ENCODE data around the gene FCRL6. TPM values are rescaled to one million over a fixed set of nuclear protein-coding genes. Genes with fewer than 3 reads are reported as not detected.

FCRL6 gene
- total and polyA plus RNA-seq, 2 donors (not counting 1 experiment from before 2014, with no cell fraction given), result not detected

DNA sequence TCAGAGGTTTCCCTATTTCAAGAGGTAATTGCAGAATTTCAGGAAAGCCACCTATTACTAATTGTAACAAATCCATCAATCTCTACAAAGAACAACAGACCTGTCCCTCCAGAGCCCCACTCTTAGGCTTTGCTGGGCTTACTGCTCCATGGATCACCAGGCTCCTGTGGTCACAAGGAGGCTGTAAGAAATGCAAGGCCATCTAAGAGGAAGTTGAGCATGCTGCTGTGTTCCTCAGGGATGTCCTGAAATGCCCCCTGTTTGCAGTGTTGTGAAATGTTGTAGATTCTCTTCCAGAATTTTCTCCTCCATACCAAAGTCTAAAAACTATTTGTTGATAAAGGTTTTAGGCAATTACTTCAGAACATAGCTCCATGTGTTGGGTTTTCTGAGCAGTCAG lies 45.8 kb upstream of the FCRL6 start:
- Histone ChIP-seq H3K4me3 (replicated peaks in 1 of 4; ENCODE audit: control extremely low read depth in 1 of 4, insufficient read depth in 1 of 4, low read depth in 3 of 4, low read length in 4 of 4) (no peak overlapping the region), H3K27ac (ENCODE audit: insufficient read depth, low read length) (no peak overlapping the region), H3K9me3 (ENCODE audit: control insufficient read depth, insufficient read depth, low read depth, low read length) (no peaks in the 10 kb centered on the region), H3K27me3 (ENCODE audit: control insufficient read depth, insufficient read depth, low read length) (no peaks in the 10 kb centered on the region), H3K79me2 (ENCODE audit: control insufficient read depth, insufficient read depth, low read length) (no peaks in the 10 kb centered on the region), H3K9ac (ENCODE audit: insufficient read depth, low read length) (no peak overlapping the region), H3K4me1 (ENCODE audit: control insufficient read depth, extremely low read depth, insufficient read depth, low read length) (no peaks in the 10 kb centered on the region), H3K36me3 (ENCODE audit: control insufficient read depth, insufficient read depth, low read length) (no peaks in the 10 kb centered on the region), H2AFZ (ENCODE audit: low read length) (no peak overlapping the region), H4K20me1 (ENCODE audit: control insufficient read depth, extremely low read depth, insufficient read depth, low read length) (no peaks in the 10 kb centered on the region), H3K4me2 (ENCODE audit: extremely low read depth, insufficient read depth, low read length) (no peak overlapping the region)
- no peak for TF ChIP-seq EZH2 (IDR thresholded peaks at IDR 0.05; ENCODE audit: low read length, missing control alignments)
- TF ChIP-seq, protein P1, sequence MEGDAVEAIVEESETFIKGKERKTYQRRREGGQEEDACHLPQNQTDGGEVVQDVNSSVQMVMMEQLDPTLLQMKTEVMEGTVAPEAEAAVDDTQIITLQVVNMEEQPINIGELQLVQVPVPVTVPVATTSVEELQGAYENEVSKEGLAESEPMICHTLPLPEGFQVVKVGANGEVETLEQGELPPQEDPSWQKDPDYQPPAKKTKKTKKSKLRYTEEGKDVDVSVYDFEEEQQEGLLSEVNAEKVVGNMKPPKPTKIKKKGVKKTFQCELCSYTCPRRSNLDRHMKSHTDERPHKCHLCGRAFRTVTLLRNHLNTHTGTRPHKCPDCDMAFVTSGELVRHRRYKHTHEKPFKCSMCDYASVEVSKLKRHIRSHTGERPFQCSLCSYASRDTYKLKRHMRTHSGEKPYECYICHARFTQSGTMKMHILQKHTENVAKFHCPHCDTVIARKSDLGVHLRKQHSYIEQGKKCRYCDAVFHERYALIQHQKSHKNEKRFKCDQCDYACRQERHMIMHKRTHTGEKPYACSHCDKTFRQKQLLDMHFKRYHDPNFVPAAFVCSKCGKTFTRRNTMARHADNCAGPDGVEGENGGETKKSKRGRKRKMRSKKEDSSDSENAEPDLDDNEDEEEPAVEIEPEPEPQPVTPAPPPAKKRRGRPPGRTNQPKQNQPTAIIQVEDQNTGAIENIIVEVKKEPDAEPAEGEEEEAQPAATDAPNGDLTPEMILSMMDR (conservative IDR thresholded peaks at IDR 0.05 in 1 of 2, IDR thresholded peaks at IDR 0.05 in 1 of 2; ENCODE audit: low read depth in 1 of 2, low read length in 2 of 2), result no peak
- no peak for DNase-seq (ENCODE audit: low read depth in 2 of 2)

DNA sequence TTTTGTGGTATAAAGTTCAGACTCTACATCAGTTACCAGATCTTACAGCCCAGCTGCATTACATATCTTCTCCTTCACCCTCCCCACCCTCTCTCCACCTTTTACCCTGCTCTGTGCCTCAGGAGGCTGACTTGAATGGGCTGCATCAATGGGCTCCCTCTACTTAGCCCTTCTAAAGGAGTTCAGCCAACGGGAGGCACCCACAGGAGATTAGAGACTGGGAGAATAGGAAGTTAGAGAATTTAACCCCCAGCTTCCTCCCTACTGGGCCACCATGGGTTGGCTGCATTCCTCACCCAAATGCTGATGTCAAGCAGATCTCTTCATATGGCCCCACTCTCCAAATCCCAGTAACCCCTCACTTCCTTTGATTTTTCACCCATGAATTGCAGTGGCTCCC lies 38.5 kb upstream of the FCRL6 start:
- DNase-seq (ENCODE audit: low read depth in 2 of 2), result no peak
- Histone ChIP-seq H3K36me3 (ENCODE audit: control insufficient read depth, insufficient read depth, low read length) (no peaks in the 10 kb centered on the region), H3K4me3 (replicated peaks in 1 of 4; ENCODE audit: control extremely low read depth in 1 of 4, insufficient read depth in 1 of 4, low read depth in 3 of 4, low read length in 4 of 4) (no peak overlapping the region), H4K20me1 (ENCODE audit: control insufficient read depth, extremely low read depth, insufficient read depth, low read length) (no peaks in the 10 kb centered on the region), H3K4me2 (ENCODE audit: extremely low read depth, insufficient read depth, low read length) (no peak overlapping the region), H3K27ac (ENCODE audit: insufficient read depth, low read length) (no peak overlapping the region), H3K9ac (ENCODE audit: insufficient read depth, low read length) (no peak overlapping the region), H3K4me1 (ENCODE audit: control insufficient read depth, extremely low read depth, insufficient read depth, low read length) (no peaks in the 10 kb centered on the region), H3K9me3 (ENCODE audit: control insufficient read depth, insufficient read depth, low read depth, low read length) (no peaks in the 10 kb centered on the region), H2AFZ (ENCODE audit: low read length) (no peak overlapping the region), H3K79me2 (ENCODE audit: control insufficient read depth, insufficient read depth, low read length) (no peaks in the 10 kb centered on the region), H3K27me3 (ENCODE audit: control insufficient read depth, insufficient read depth, low read length) (no peaks in the 10 kb centered on the region)
- TF ChIP-seq, protein P1 (conservative IDR thresholded peaks at IDR 0.05 in 1 of 2, IDR thresholded peaks at IDR 0.05 in 1 of 2; ENCODE audit: low read depth in 1 of 2, low read length in 2 of 2), result no peak
- no peak for TF ChIP-seq EZH2 (IDR thresholded peaks at IDR 0.05; ENCODE audit: low read length, missing control alignments)

DNA sequence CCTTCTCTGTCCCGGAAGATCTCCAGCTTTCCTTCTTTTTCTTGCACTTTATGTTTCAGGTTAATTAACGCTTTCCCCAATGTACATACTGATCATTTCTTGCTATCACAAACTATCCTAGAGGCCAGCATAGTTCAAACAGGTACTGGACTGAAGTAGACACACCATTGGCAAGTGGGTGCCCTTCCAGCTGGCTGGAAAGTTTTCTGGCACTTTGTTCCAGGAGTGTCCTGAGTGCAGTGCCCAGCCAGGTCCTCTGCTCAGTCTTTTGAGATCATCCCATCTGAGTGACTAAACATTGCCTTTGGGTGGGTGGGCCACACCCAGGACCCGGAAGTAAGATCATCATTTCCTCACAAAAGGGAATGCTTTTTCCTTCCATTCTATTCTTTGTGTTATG lies 36.4 kb upstream of the FCRL6 start:
- Histone ChIP-seq H3K36me3 (ENCODE audit: control insufficient read depth, insufficient read depth, low read length) (no peaks in the 10 kb centered on the region), H3K9ac (ENCODE audit: insufficient read depth, low read length) (no peak overlapping the region), H3K4me2 (ENCODE audit: extremely low read depth, insufficient read depth, low read length) (no peak overlapping the region), H3K9me3 (ENCODE audit: control insufficient read depth, insufficient read depth, low read depth, low read length) (no peaks in the 10 kb centered on the region), H3K4me3 (replicated peaks in 1 of 4; ENCODE audit: control extremely low read depth in 1 of 4, insufficient read depth in 1 of 4, low read depth in 3 of 4, low read length in 4 of 4) (no peak overlapping the region), H4K20me1 (ENCODE audit: control insufficient read depth, extremely low read depth, insufficient read depth, low read length) (no peaks in the 10 kb centered on the region), H3K27ac (ENCODE audit: insufficient read depth, low read length) (no peak overlapping the region), H3K79me2 (ENCODE audit: control insufficient read depth, insufficient read depth, low read length) (no peaks in the 10 kb centered on the region), H2AFZ (ENCODE audit: low read length) (no peak overlapping the region), H3K4me1 (ENCODE audit: control insufficient read depth, extremely low read depth, insufficient read depth, low read length) (no peaks in the 10 kb centered on the region), H3K27me3 (ENCODE audit: control insufficient read depth, insufficient read depth, low read length) (no peaks in the 10 kb centered on the region)
- DNase-seq (ENCODE audit: low read depth in 2 of 2), result no peak
- no peak for TF ChIP-seq EZH2 (IDR thresholded peaks at IDR 0.05; ENCODE audit: low read length, missing control alignments)
- TF ChIP-seq, protein P1 (conservative IDR thresholded peaks at IDR 0.05 in 1 of 2, IDR thresholded peaks at IDR 0.05 in 1 of 2; ENCODE audit: low read depth in 1 of 2, low read length in 2 of 2), result no peak

Data from fibroblast of lung (primary cell).